CD14-positive monocyte (primary cell): ENCODE measurements around the gene AATK. TPM values are rescaled to one million over a fixed set of nuclear protein-coding genes. Genes with fewer than 3 reads are reported as not detected.

ENCODE experiments used
- DNase-seq, 3 donors: peaks; one replicate each; pipeline ENCODE4 v3.0.0-alpha.2; 2011 to 2022
- H2AFZ ChIP-seq: 2 replicates; pipeline ENCODE4 v1.6.0; 2012; ENCODE audit warnings: mild to moderate bottlenecking, low read depth, low read length, inconsistent platforms; ENCODE audit not compliant: insufficient read depth, poor library complexity, severe bottlenecking
- H3K27ac ChIP-seq, 2 donors: 1 replicate in 1 of 2; 2 replicates in 1 of 2; pipeline ENCODE4 v1.5.1; 2012 to 2013; ENCODE audit warnings: low read length in 2 of 2, control low read depth in 1 of 2, inconsistent platforms in 1 of 2, low read depth in 1 of 2, mild to moderate bottlenecking in 1 of 2
- H3K27me3 ChIP-seq, 2 donors: one replicate each; pipeline versions ENCODE4 v1.6.0 to v1.6.1; 2011 to 2013; ENCODE audit warnings: low read length in 2 of 2; ENCODE audit not compliant: control insufficient read depth in 2 of 2, insufficient read depth in 2 of 2
- H3K36me3 ChIP-seq, 2 donors: replicated peaks in 1 of 2; 1 replicate in 1 of 2; 2 replicates in 1 of 2; pipeline versions ENCODE4 v1.5.1 to v1.6.1; 2012 to 2013; ENCODE audit warnings: low read length in 2 of 2, control low read depth in 1 of 2, inconsistent platforms in 1 of 2, mild to moderate bottlenecking in 1 of 2; ENCODE audit not compliant: insufficient read depth in 2 of 2, control insufficient read depth in 1 of 2
- H3K4me1 ChIP-seq, 2 donors: 1 replicate in 1 of 2; 2 replicates in 1 of 2; pipeline versions ENCODE4 v1.5.1 to v1.6.1; 2012 to 2013; ENCODE audit warnings: low read length in 2 of 2, control low read depth in 1 of 2, inconsistent platforms in 1 of 2, mild to moderate bottlenecking in 1 of 2, moderate library complexity in 1 of 2; ENCODE audit not compliant: insufficient read depth in 2 of 2, control insufficient read depth in 1 of 2
- H3K4me2 ChIP-seq: replicated peaks from 2 replicates; pipeline ENCODE3; 2012; ENCODE audit warnings: low read length, moderate library complexity, mild to moderate bottlenecking; ENCODE audit not compliant: poor library complexity, severe bottlenecking; ENCODE audit errors: extremely low read depth
- H3K4me3 ChIP-seq, 3 experiments: fragments of 200-600 bp in 1 of 3; sonication (generic) in 1 of 3; replicated peaks in 1 of 3; 1 replicate in 2 of 3; 2 replicates in 1 of 3; pipeline ENCODE4 v1.5.1; 2011 to 2013; ENCODE audit warnings: low read length in 3 of 3, mild to moderate bottlenecking in 3 of 3, control low read depth in 2 of 3, low read depth in 2 of 3, inconsistent platforms in 1 of 3, moderate library complexity in 1 of 3
- H3K79me2 ChIP-seq: 2 replicates; pipeline ENCODE4 v1.6.0; 2012; ENCODE audit warnings: mild to moderate bottlenecking, control low read depth, inconsistent platforms, low read length, moderate library complexity; ENCODE audit not compliant: insufficient read depth
- H3K9ac ChIP-seq: 2 replicates; pipeline ENCODE4 v1.6.0; 2017; ENCODE audit warnings: low read length, mild to moderate bottlenecking; ENCODE audit not compliant: insufficient read depth, poor library complexity, severe bottlenecking
- H3K9me3 ChIP-seq, 2 donors: replicated peaks in 1 of 2; 1 replicate in 1 of 2; 2 replicates in 1 of 2; pipeline versions ENCODE4 v1.5.1 to v1.6.1; 2012 to 2013; ENCODE audit warnings: low read length in 2 of 2, control low read depth in 1 of 2; ENCODE audit not compliant: control insufficient read depth in 1 of 2, insufficient read depth in 1 of 2
- H4K20me1 ChIP-seq: 2 replicates; pipeline ENCODE4 v1.6.0; 2012; ENCODE audit warnings: mild to moderate bottlenecking, low read length, control low read depth, moderate library complexity; ENCODE audit not compliant: insufficient read depth
- H3K27ac Mint-ChIP-seq, 7 donors: one replicate each; pipeline ENCODE4 v1.8.0; 2020; ENCODE audit warnings: mild to moderate bottlenecking in 7 of 7, mixed read lengths in 7 of 7, moderate library complexity in 6 of 7, inconsistent platforms in 2 of 7
- H3K27me3 Mint-ChIP-seq, 3 donors: one replicate each; pipeline ENCODE4 v1.8.0; 2021 to 2022; ENCODE audit warnings: low read depth in 3 of 3, mild to moderate bottlenecking in 3 of 3, mixed read lengths in 3 of 3, moderate library complexity in 3 of 3, inconsistent platforms in 1 of 3
- H3K36me3 Mint-ChIP-seq, 2 donors: one replicate each; pipeline ENCODE4 v1.8.0; 2020; ENCODE audit warnings: mixed read lengths in 2 of 2, inconsistent platforms in 1 of 2, mild to moderate bottlenecking in 1 of 2
- H3K4me1 Mint-ChIP-seq: one replicate; pipeline ENCODE4 v1.8.0; 2020; ENCODE audit warnings: mild to moderate bottlenecking, mixed read lengths
- H3K4me3 Mint-ChIP-seq, 2 donors: one replicate each; pipeline ENCODE4 v1.8.0; 2020; ENCODE audit warnings: mild to moderate bottlenecking in 2 of 2, mixed read lengths in 2 of 2, moderate library complexity in 1 of 2
- H3K9me3 Mint-ChIP-seq, 7 donors: one replicate each; pipeline ENCODE4 v1.8.0; 2020 to 2022; ENCODE audit warnings: mixed read lengths in 7 of 7, mild to moderate bottlenecking in 6 of 7, moderate library complexity in 6 of 7, inconsistent platforms in 2 of 7
- CTCF ChIP-seq: fragments of 200-600 bp; IDR thresholded peaks from one replicate; pipeline ENCODE4 v1.8.0; 2022; ENCODE audit warnings: antibody characterized with exemption, mild to moderate bottlenecking
- WGBS: methylation state at CpG from one replicate; pipeline ENCODE4 v1.1.5; 2013; ENCODE audit warnings: missing lambda C conversion rate; ENCODE audit not compliant: insufficient coverage; 5-methylcytosine and 5-hydroxymethylcytosine counted together
- intact Hi-C, 2 donors: fragments of 100-400 bp; cut with micrococcal nuclease; formaldehyde crosslinking; loops; one replicate each; pipeline versions ENCODE4 v1.15.0 to v1.15.1; 2023
- polyA plus RNA-seq, 3 donors: library from polyadenylated mRNA; depleted of rRNA in 1 of 3; unstranded in 2 of 3; stranded (reverse) in 1 of 3; fragments of 300-500 nt in 2 of 3; fragments of >200 nt in 1 of 3; fragmentation: Illumina TruSeq in 2 of 3; gene quantifications; 1 replicate in 2 of 3; 2 replicates in 1 of 3; pipeline ENCODE4 v1.2.3, GENCODE V29; 2012 to 2021

Gene AATK
- polyA plus RNA-seq, 3 donors = 0.93 to 15.3 (median 2.0) TPM

- Mint-ChIP-seq H3K36me3 (peaks cover 19 to 27% of the 10 kb centered on the region in 2 donors), H3K9me3 (peaks cover 3 to 13% (median 10%) of the 10 kb centered on the region in 7 donors), H3K27ac (peak overlapping the region; percentile 97 to 100 (median 98)), H3K27me3 (peaks cover 0 to 2% (median 1%) of the 10 kb centered on the region in 3 donors), H3K4me1 (peaks cover 64% of the 10 kb centered on the region), H3K4me3 (peak overlapping the region in 1 of 2 donors; percentile 67)
- peak in 2 of 3 donors; percentile 35 to 38 for DNase-seq
- Histone ChIP-seq H3K9ac (peak overlapping the region; percentile 92), H3K79me2 (peaks cover 36% of the 10 kb centered on the region), H3K27me3 (no peaks in the 10 kb centered on the region), H3K36me3 (no peaks in the 10 kb centered on the region), H2AFZ (no peak overlapping the region), H3K4me2 (peak overlapping the region; percentile 55), H3K27ac (peak overlapping the region; percentile 97 to 100), H3K4me3 (no peak overlapping the region), H3K9me3 (peaks cover 0 to 8% of the 10 kb centered on the region in 2 donors), H3K4me1 (peaks cover 54 to 65% of the 10 kb centered on the region in 2 donors), H4K20me1 (no peaks in the 10 kb centered on the region)
- 23% methylated on average over 11 of the region's 13 CpGs for WGBS
- intact Hi-C loops = no loop called here
- TF ChIP-seq CTCF = no peak
Measured at GRCh38 chr17:81151278-81151677, 14.7 kb downstream of the AATK start.

GRCh38 chr17:81150377-81151077 lies 15.5 kb downstream of the AATK start:
- Mint-ChIP-seq H3K36me3 (peaks cover 19 to 31% of the 10 kb centered on the region in 2 donors), H3K27me3 (peaks cover under 1 to 2% (median 1%) of the 10 kb centered on the region in 3 donors), H3K4me1 (peaks cover 70% of the 10 kb centered on the region), H3K27ac (peak overlapping the region; percentile 97 to 100 (median 98)), H3K9me3 (peaks cover 3 to 14% (median 9%) of the 10 kb centered on the region in 7 donors), H3K4me3 (peak overlapping the region; percentile 77 to 83)
- peak overlapping the region; percentile 55 for H3K4me2 ChIP-seq
- peaks cover 36% of the 10 kb centered on the region for H3K79me2 ChIP-seq
- peaks cover 0 to 8% of the 10 kb centered on the region in 2 donors for H3K9me3 ChIP-seq
- H3K9ac ChIP-seq = peak overlapping the region; percentile 92
- peak; percentile 95 to 96 (median 95) for DNase-seq
- no peaks in the 10 kb centered on the region for H3K36me3 ChIP-seq
- peaks cover 54 to 68% of the 10 kb centered on the region in 2 donors for H3K4me1 ChIP-seq
- H3K4me3 ChIP-seq = peak overlapping the region in 2 of 3 experiments; percentile 17 to 55
- WGBS = 12% methylated on average over 9 of the region's 14 CpGs
- TF ChIP-seq CTCF = no peak
- no peak overlapping the region for H2AFZ ChIP-seq
- intact Hi-C loops = no loop called here
- no peaks in the 10 kb centered on the region for H4K20me1 ChIP-seq
- peak overlapping the region; percentile 97 to 100 for H3K27ac ChIP-seq
- no peaks in the 10 kb centered on the region for H3K27me3 ChIP-seq
